SU-DHL-6 (cell line): ENCODE data around the gene FBXW5.

Source experiments
- H2AFZ ChIP-seq: fragments of 200-600 bp; sonication (generic); 2 replicates; pipeline ENCODE4 v1.6.1; 2014; ENCODE audit warnings: low read depth, mild to moderate bottlenecking, moderate library complexity, mixed read lengths, antibody characterized with exemption, low read length; ENCODE audit not compliant: severe bottlenecking
- H3F3A ChIP-seq: fragments of 200-600 bp; shearing (Covaris generic); 2 replicates; pipeline ENCODE4 v1.6.0; 2016; ENCODE audit warnings: antibody characterized with exemption, mild to moderate bottlenecking; ENCODE audit not compliant: insufficient read depth
- H3K27ac ChIP-seq: fragments of 200-600 bp; sonication (generic); 2 replicates; pipeline ENCODE4 v1.5.1; 2016; ENCODE audit warnings: low read depth, mild to moderate bottlenecking, low read length, moderate library complexity, mixed read lengths
- H3K27me3 ChIP-seq: fragments of 200-600 bp; sonication (generic), shearing (Covaris generic); 2 replicates; pipeline ENCODE4 v1.6.0; 2014; ENCODE audit warnings: mild to moderate bottlenecking, low read length
- H3K36me3 ChIP-seq: fragments of 200-600 bp; sonication (generic); 2 replicates; pipeline ENCODE4 v1.6.1; 2014; ENCODE audit warnings: mild to moderate bottlenecking, low read length, mixed read lengths
- H3K4me2 ChIP-seq: fragments of 300-600, 200-600 bp; shearing (Covaris generic), sonication (generic); 2 replicates; pipeline ENCODE4 v1.6.0; 2014; ENCODE audit warnings: low read length, low read depth, mild to moderate bottlenecking; ENCODE audit not compliant: poor library complexity, severe bottlenecking
- H3K4me3 ChIP-seq: fragments of 200-600 bp; sonication (generic); 2 replicates; pipeline ENCODE4 v1.5.1; 2014; ENCODE audit warnings: antibody characterized with exemption, low read length, mild to moderate bottlenecking, mixed read lengths; ENCODE audit not compliant: insufficient read depth, poor library complexity, severe bottlenecking
- H3K79me2 ChIP-seq: fragments of 200-600 bp; sonication (generic); 2 replicates; pipeline ENCODE4 v1.6.1; 2014; ENCODE audit warnings: mild to moderate bottlenecking, low read length, moderate library complexity; ENCODE audit not compliant: insufficient read depth
- H3K9ac ChIP-seq: fragments of 200-600 bp; sonication (generic); 2 replicates; pipeline ENCODE4 v1.7.0; 2014; ENCODE audit warnings: mild to moderate bottlenecking, low read length
- H3K9me2 ChIP-seq: fragments of 200-600 bp; sonication (generic); replicated peaks from 2 replicates; pipeline ENCODE4 v1.6.1; 2014; ENCODE audit warnings: low read length; ENCODE audit not compliant: insufficient read depth
- H3K9me3 ChIP-seq: fragments of 200-600 bp; sonication (generic); 2 replicates; pipeline ENCODE4 v1.6.1; 2014; ENCODE audit warnings: low read length, mixed read lengths; ENCODE audit not compliant: insufficient read depth
- H4K20me1 ChIP-seq: fragments of 200-600 bp; sonication (generic); 2 replicates; pipeline ENCODE4 v1.6.1; 2014; ENCODE audit warnings: low read depth, mild to moderate bottlenecking, antibody characterized with exemption, low read length, moderate library complexity, mixed read lengths
- EZH2phosphoT487 ChIP-seq: fragments of 200-600 bp; sonication (generic), shearing (Covaris generic); conservative IDR thresholded peaks from 2 replicates; pipeline ENCODE4 v1.6.1; 2018; ENCODE audit warnings: mild to moderate bottlenecking, antibody characterized with exemption, low read length, moderate library complexity, mixed read lengths
- TF ChIP-seq, protein P1 (sequence below): fragments of 200-600 bp; sonication (generic); IDR thresholded peaks from one replicate; pipeline ENCODE4 v1.5.1; 2017; ENCODE audit warnings: antibody characterized with exemption, mild to moderate bottlenecking, low read length, moderate library complexity; ENCODE audit not compliant: insufficient read depth, poor library complexity, severe bottlenecking

Gene FBXW5

GRCh38 chr9:136983167-136983566, 38.6 kb upstream of the FBXW5 start:
- Histone ChIP-seq H3K4me3 (no peak overlapping the region), H3K27ac (no peak overlapping the region), H3F3A (no peaks in the 10 kb centered on the region), H3K9me2 (no peaks in the 10 kb centered on the region), H3K79me2 (no peaks in the 10 kb centered on the region), H3K9me3 (no peaks in the 10 kb centered on the region), H2AFZ (no peak overlapping the region), H3K27me3 (no peaks in the 10 kb centered on the region), H4K20me1 (no peaks in the 10 kb centered on the region), H3K9ac (no peak overlapping the region), H3K36me3 (no peaks in the 10 kb centered on the region), H3K4me2 (no peak overlapping the region)
- TF ChIP-seq, protein P1, sequence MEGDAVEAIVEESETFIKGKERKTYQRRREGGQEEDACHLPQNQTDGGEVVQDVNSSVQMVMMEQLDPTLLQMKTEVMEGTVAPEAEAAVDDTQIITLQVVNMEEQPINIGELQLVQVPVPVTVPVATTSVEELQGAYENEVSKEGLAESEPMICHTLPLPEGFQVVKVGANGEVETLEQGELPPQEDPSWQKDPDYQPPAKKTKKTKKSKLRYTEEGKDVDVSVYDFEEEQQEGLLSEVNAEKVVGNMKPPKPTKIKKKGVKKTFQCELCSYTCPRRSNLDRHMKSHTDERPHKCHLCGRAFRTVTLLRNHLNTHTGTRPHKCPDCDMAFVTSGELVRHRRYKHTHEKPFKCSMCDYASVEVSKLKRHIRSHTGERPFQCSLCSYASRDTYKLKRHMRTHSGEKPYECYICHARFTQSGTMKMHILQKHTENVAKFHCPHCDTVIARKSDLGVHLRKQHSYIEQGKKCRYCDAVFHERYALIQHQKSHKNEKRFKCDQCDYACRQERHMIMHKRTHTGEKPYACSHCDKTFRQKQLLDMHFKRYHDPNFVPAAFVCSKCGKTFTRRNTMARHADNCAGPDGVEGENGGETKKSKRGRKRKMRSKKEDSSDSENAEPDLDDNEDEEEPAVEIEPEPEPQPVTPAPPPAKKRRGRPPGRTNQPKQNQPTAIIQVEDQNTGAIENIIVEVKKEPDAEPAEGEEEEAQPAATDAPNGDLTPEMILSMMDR: no peak
- TF ChIP-seq EZH2phosphoT487: no peak

DNA sequence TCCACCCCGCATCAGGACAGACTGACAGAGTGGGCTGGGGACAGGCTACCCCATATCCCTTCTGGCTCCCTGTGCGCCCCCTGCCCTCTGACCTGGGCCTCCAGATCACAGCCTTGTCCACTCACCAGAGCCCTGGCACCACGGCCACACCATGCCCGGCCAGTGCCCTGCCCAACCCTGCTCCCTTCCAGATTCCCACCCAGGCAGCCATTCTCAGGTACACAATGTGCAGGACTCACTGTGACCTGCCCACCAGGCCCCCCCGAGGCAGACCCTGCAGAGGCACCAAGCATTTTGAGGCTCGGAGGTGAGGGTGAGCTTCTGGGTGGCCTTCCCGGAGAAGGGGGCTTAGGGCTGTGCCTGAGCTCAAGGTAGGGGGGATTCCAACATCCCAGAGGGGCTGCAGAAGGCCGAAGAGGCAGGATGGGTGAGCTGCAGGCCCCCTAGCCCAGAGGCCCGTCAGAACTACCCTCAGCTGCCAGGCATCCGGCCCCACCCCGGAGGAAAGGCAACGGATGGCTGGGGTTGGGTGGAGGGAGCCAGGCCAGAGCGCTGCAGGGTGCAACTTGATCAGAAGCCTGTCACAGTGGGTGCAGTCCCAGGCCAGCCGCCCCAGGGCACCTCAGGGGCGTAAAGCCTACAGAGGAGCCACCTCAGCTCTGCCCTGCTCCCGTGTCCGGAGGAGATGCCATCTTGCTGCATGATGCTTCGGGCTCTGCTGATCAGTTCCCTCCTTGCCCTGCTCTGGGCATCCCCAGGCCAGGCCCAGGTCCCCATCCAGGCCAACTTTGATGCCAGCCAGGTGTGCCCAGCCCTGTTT, 37.9 kb upstream of the FBXW5 start, which contains the start of gene LCNL1:
Gene LCNL1, plus strand, starts transcription at position 762 of the 820 bp plus-strand sequence. CDS start 594 bp downstream, outside the sequence.
- TF ChIP-seq, protein P1: no peak
- no peak for TF ChIP-seq EZH2phosphoT487
- Histone ChIP-seq H3K27me3 (no peaks in the 10 kb centered on the region), H3F3A (no peaks in the 10 kb centered on the region), H3K4me3 (no peak within 1 kb of the TSS), H3K9ac (no peak within 1 kb of the TSS), H3K9me3 (no peaks in the 10 kb centered on the region), H3K79me2 (no peaks in the 10 kb centered on the region), H3K27ac (no peak within 1 kb of the TSS), H3K36me3 (no peaks in the 10 kb centered on the region), H4K20me1 (no peaks in the 10 kb centered on the region), H3K9me2 (no peaks in the 10 kb centered on the region), H3K4me2 (no peak within 1 kb of the TSS), H2AFZ (no peak within 1 kb of the TSS)

DNA sequence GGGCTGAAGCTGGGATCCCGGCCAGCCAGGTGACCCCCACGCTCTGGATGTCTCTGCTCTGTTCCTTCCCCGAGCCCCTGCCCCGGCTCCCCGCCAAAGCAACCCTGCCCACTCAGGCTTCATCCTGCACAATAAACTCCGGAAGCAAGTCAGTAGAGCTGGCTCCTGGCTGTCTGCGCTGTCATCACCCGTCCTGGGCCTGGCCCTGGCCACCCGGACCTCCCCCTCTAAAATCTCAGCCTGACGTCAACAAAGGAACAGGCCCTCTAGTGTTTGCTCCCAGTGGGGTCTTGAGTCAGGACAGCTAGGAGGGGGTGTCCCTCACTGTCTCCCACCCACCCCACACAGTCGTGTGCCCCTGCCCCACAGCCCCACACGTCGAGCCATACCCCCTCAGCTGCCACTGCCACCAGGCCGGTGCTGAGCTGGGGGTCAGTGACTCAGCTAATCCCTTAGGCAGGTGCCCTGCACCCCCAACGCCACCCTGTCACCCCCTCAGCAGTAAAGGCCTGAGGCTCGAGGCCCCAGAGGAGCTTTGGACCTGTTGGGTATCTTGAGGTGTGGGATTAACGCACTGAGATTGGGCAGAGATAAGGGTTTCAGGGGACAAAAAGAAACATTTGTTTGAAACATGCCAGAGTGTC, 37.2 kb upstream of the FBXW5 start:
- Histone ChIP-seq H3K36me3 (no peaks in the 10 kb centered on the region), H3K27ac (no peak overlapping the region), H3K27me3 (no peaks in the 10 kb centered on the region), H3K4me2 (no peak overlapping the region), H4K20me1 (no peaks in the 10 kb centered on the region), H3K9me3 (no peaks in the 10 kb centered on the region), H3K4me3 (no peak overlapping the region), H3K9me2 (no peaks in the 10 kb centered on the region), H3K79me2 (no peaks in the 10 kb centered on the region), H2AFZ (no peak overlapping the region), H3K9ac (no peak overlapping the region), H3F3A (no peaks in the 10 kb centered on the region)
- TF ChIP-seq, protein P1: no peak
- TF ChIP-seq EZH2phosphoT487: no peak
